Measurements from ENCODE around the gene SH3TC2. TPM values are rescaled to one million over a fixed set of nuclear protein-coding genes. Genes with fewer than 3 reads are reported as not detected.

Gene SH3TC2
- total RNA-seq, 1 donor from 2014 or later, result 0.92 TPM

DNA sequence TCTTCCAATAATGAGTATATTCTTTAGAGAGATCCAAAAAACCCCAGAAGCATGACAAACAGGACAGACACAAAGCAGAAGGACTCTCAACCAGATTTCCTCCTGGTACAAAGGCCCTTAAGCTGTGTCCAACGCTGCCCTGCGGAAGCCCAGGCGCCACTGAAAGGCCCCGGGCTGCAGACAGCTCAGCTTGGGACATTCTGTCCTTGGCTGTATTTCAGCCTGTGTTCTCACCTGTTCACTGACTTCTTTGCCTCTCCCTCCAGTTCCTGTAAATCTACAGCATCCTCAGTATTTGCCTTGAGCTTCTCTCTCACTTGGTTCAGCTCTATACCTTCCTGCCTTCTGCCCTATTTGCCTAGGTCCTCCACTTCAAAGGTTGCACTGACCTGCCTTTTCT, 96.5 kb downstream of the SH3TC2 start:
- TF ChIP-seq, protein P1, sequence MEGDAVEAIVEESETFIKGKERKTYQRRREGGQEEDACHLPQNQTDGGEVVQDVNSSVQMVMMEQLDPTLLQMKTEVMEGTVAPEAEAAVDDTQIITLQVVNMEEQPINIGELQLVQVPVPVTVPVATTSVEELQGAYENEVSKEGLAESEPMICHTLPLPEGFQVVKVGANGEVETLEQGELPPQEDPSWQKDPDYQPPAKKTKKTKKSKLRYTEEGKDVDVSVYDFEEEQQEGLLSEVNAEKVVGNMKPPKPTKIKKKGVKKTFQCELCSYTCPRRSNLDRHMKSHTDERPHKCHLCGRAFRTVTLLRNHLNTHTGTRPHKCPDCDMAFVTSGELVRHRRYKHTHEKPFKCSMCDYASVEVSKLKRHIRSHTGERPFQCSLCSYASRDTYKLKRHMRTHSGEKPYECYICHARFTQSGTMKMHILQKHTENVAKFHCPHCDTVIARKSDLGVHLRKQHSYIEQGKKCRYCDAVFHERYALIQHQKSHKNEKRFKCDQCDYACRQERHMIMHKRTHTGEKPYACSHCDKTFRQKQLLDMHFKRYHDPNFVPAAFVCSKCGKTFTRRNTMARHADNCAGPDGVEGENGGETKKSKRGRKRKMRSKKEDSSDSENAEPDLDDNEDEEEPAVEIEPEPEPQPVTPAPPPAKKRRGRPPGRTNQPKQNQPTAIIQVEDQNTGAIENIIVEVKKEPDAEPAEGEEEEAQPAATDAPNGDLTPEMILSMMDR (IDR thresholded peaks at IDR 0.05), result no peak
- intact Hi-C loops (cut with DNase I), result no loop called here
- no peak overlapping the region for H3K4me3 ChIP-seq
- H3K36me3 ChIP-seq, result no peaks in the 10 kb centered on the region
- no peaks in the 10 kb centered on the region for H3K9me3 ChIP-seq
- H3K4me1 ChIP-seq, result peaks cover 32% of the 10 kb centered on the region
- H3K27me3 ChIP-seq (ENCODE audit: low read depth), result no peaks in the 10 kb centered on the region
- H3K27ac ChIP-seq, result peak overlapping the region; percentile 82
- DNase-seq, result peak; percentile 71
- peak; percentile 78 to 84 for ATAC-seq

DNA sequence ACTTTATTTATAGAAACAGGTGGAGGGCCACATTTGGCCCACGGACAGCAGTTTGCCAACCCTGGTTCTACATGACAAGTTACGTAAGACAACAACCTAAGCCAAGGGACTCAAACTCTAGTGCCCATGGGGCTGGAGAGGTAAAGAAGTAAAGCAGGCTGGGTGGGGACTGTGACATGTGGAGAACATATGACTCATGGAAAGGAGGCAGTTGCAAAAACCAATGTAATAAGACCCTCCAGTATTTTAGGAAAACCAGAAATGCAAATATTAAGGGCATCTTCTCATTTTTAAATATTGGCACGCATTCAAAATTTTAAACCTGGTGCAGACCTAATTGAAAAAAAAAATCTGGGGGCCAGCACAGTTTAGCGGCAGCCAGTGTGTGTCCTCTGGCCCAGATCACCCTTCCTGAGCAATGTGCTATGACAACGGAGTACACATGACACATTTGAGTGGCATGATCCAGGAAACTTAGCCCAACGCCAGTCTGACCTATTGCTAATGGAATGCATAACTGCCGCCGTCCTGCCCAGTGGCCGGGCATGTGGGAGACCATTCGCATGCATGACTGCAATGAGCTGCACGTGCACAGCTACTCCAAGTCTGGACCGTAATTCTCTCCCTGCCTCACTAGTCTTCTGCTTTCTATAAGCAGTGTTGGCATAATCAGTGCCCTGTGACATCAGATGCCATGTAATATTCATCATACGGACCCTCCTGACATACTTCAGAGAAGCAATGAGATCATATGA, 97.2 kb downstream of the SH3TC2 start:
- intact Hi-C loops (cut with DNase I), result no loop called here
- peak overlapping the region; percentile 82 for H3K27ac ChIP-seq
- no peak overlapping the region for H3K4me3 ChIP-seq
- no peaks in the 10 kb centered on the region for H3K9me3 ChIP-seq
- peaks cover 32% of the 10 kb centered on the region for H3K4me1 ChIP-seq
- peak; percentile 93 to 95 for ATAC-seq
- TF ChIP-seq, protein P1 (IDR thresholded peaks at IDR 0.05), result no peak
- peak; percentile 88 for DNase-seq
- H3K27me3 ChIP-seq (ENCODE audit: low read depth), result no peaks in the 10 kb centered on the region
- H3K36me3 ChIP-seq, result no peaks in the 10 kb centered on the region

DNA sequence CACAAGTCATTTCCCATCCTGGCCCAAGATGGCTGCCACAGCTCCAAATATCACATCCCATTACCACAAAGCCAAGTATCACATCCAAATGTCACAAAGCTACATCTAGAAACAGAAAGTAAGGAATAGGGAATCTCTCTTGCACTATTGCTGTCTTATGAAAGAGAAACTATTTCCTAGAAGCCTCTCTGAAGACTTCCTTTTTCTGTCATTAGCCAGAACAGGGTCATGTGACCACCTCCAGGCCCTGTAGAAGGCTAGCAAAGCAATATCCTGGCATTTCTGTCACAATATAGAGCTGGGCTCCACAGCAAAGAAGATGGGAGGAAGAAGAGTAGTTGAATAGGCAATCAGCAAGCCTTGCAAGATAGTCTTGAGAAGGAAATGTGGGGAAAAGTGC, 99.2 kb downstream of the SH3TC2 start:
- TF ChIP-seq, protein P1 (IDR thresholded peaks at IDR 0.05), result no peak
- ATAC-seq, result peak; percentile 5 to 34

DNA sequence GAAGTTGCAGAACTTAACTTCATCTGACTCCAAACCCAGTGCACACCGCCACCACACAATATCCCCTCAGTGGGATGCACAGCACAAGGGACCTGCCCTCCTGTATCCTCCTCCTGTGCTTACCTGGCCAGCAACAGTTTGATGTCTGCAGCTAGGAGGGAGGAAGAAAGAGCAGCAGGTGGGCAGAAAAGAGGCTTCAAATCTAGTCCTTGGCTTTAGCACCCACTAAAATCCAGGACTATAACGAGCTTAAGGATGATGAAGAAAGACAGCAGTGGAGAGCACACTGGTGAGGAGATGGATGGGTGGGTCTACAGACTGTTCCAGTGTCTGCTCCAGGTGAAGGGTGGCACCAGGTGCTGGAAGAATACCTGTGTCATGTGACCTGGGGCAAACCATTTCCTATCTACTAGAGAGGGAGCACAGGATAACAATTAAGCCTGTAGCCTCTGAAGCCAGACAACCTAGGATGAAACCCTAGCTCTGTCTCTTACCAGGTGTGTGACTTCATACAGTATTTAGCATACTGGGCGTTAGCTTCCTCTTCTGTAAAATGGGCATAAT, 100.0 kb downstream of the SH3TC2 start:
- TF ChIP-seq, protein P1 (IDR thresholded peaks at IDR 0.05), result no peak
- H3K36me3 ChIP-seq, result no peaks in the 10 kb centered on the region
- H3K27ac ChIP-seq, result no peak overlapping the region
- H3K4me3 ChIP-seq, result no peak overlapping the region
- H3K9me3 ChIP-seq, result no peaks in the 10 kb centered on the region
- peaks cover 28% of the 10 kb centered on the region for H3K4me1 ChIP-seq
- H3K27me3 ChIP-seq (ENCODE audit: low read depth), result no peaks in the 10 kb centered on the region
- ATAC-seq (no peak), DNase-seq (no peak)
- intact Hi-C loops (cut with DNase I), result no loop called here

More for the DNA sequence above, 99.2 kb downstream of the SH3TC2 start:
- Histone ChIP-seq H3K36me3 (no peaks in the 10 kb centered on the region), H3K27me3 (ENCODE audit: low read depth) (no peaks in the 10 kb centered on the region), H3K4me1 (peaks cover 27% of the 10 kb centered on the region), H3K4me3 (no peak overlapping the region), H3K9me3 (no peaks in the 10 kb centered on the region), H3K27ac (no peak overlapping the region)
- intact Hi-C loops (cut with DNase I), result no loop called here
- DNase-seq, result no peak

DNA sequence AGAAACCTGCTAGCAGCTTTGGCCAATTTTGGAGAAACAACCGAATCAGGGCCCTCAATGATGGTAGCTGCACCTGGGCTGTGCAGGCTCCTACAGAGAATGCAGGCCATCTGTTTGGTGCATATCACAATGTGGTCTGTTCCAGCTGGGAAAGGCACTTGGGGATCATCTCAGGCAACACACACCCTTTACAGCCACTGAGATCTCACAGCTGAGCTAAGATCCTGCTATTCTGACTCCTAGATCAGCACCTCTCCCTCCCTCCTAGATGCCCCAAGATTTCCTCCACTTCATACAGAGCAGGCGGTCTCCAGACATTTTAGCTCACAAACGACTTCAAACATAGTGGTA, 100.7 kb downstream of the SH3TC2 start:
- DNase-seq (no peak), ATAC-seq (no peak)
- Histone ChIP-seq H3K27ac (no peak overlapping the region), H3K4me3 (no peak overlapping the region), H3K27me3 (ENCODE audit: low read depth) (no peaks in the 10 kb centered on the region), H3K4me1 (peaks cover 35% of the 10 kb centered on the region), H3K9me3 (no peaks in the 10 kb centered on the region), H3K36me3 (no peaks in the 10 kb centered on the region)
- TF ChIP-seq, protein P1 (IDR thresholded peaks at IDR 0.05), result no peak
- intact Hi-C loops (cut with DNase I), result no loop called here
